HL-60 (cell line): ENCODE measurements around the gene CCDC77.

ENCODE experiments used
- DNase-seq, 2 experiments: peaks; one replicate each; pipeline ENCODE4 v3.0.0-alpha.2; 2010 to 2020; ENCODE audit warnings: low read depth in 1 of 2, low spot score in 1 of 2
- H3K27ac ChIP-seq: fragments of 250-450 bp; sonication (Bioruptor Pico); replicated peaks from 2 replicates; pipeline ENCODE4 v1.5.1; 2020; ENCODE audit warnings: mild to moderate bottlenecking, moderate library complexity
- H3K27me3 ChIP-seq: fragments of 250-450 bp; sonication (Bioruptor Pico); 2 replicates; pipeline ENCODE4 v1.5.1; 2021; ENCODE audit warnings: mild to moderate bottlenecking, moderate library complexity; ENCODE audit not compliant: insufficient read depth, poor library complexity, severe bottlenecking
- H3K4me3 ChIP-seq: replicated peaks from 2 replicates; pipeline ENCODE4 v1.5.1; 2011; ENCODE audit warnings: mild to moderate bottlenecking, control low read depth, low read length; ENCODE audit not compliant: insufficient read depth
- CTCF ChIP-seq: IDR thresholded peaks from one replicate; pipeline ENCODE4 v1.5.1; 2011; ENCODE audit warnings: low read length, control low read depth, inconsistent platforms; ENCODE audit not compliant: insufficient read depth
- GABPA ChIP-seq: IDR thresholded peaks from 2 replicates; pipeline ENCODE4 v1.6.1; 2012; ENCODE audit warnings: low read depth
- POLR2AphosphoS5 ChIP-seq: IDR thresholded peaks from 2 replicates; pipeline ENCODE4 v1.6.1; 2012; ENCODE audit warnings: low read depth
- REST ChIP-seq: IDR thresholded peaks from 2 replicates; pipeline ENCODE4 v1.6.1; 2012; ENCODE audit warnings: low read depth; ENCODE audit not compliant: insufficient replicate concordance
- SPI1 ChIP-seq: IDR thresholded peaks from 2 replicates; pipeline ENCODE4 v1.6.1; 2012; ENCODE audit warnings: low read depth, mild to moderate bottlenecking, borderline replicate concordance

Gene CCDC77

GRCh38 chr12:400828-401227 is 616 bp upstream of the CCDC77 start:
- DNase-seq = no peak
- TF ChIP-seq SPI1 (no peak), REST (no peak), CTCF (no peak), POLR2AphosphoS5 (no peak), GABPA (no peak)
- Histone ChIP-seq H3K27me3 (no peaks in the 10 kb centered on the region), H3K27ac (peak overlapping the region; percentile 30), H3K4me3 (peak overlapping the region; percentile 98)

- Histone ChIP-seq H3K27me3 (no peaks in the 10 kb centered on the region), H3K4me3 (peak overlapping the region; percentile 98), H3K27ac (peak overlapping the region; percentile 67)
- TF ChIP-seq GABPA = no peak
- peak; percentile 14 for TF ChIP-seq CTCF
- peak in 1 of 2 experiments; percentile 43 for DNase-seq
Measured at GRCh38 chr12:402029-402389, 565 bp downstream of the CCDC77 start.

GRCh38 chr12:414859-415258 is 13.4 kb downstream of the CCDC77 start:
- no peaks in the 10 kb centered on the region for H3K27me3 ChIP-seq
- no peak for DNase-seq
- no peak overlapping the region for H3K27ac ChIP-seq
- H3K4me3 ChIP-seq = no peak overlapping the region
- TF ChIP-seq GABPA = no peak

- no peak overlapping the region for H3K27ac ChIP-seq
- H3K27me3 ChIP-seq = no peaks in the 10 kb centered on the region
- no peak for TF ChIP-seq REST
- no peak for TF ChIP-seq SPI1
- TF ChIP-seq CTCF = no peak
- TF ChIP-seq POLR2AphosphoS5 = no peak
- no peak for TF ChIP-seq GABPA
- no peak for DNase-seq
- no peak overlapping the region for H3K4me3 ChIP-seq
Measured at GRCh38 chr12:418432-418831, 17.0 kb downstream of the CCDC77 start.
